Ishikawa (cell line): ENCODE data around the gene SCML2.

Source experiments
- EGR1 ChIP-seq: IDR thresholded peaks from 2 replicates; pipeline ENCODE4 v1.6.1; 2012
- TAF1 ChIP-seq: IDR thresholded peaks from 2 replicates; pipeline ENCODE4 v1.6.1; 2012; ENCODE audit warnings: low read depth, mild to moderate bottlenecking

- TF ChIP-seq TAF1 (no peak), EGR1 (no peak)
Measured at GRCh38 chrX:18194688-18195087, 159.8 kb downstream of the SCML2 start.
